HCT116 (cell line): ENCODE results near the gene PLAC9. TPM values are rescaled to one million over a fixed set of nuclear protein-coding genes. Genes with fewer than 3 reads are reported as not detected.

Experiments
- ATAC-seq: fragments of 200-7000 bp; cut with Tn5 transposase; 2 replicates; pipeline ENCODE4 v1.9.1; 2020; ENCODE audit warnings: mild to moderate bottlenecking, moderate library complexity
- BruUV-seq: library from RNA; stranded (reverse); fragments of 400-500 nt; replicated peaks from 2 replicates; lab custom pipeline; 2021; lab: Mats Ljungman, UMichigan
- CTCF ChIA-PET: fragments of 300-600 bp; sonication (Branson Sonifier 250); formaldehyde crosslinking; loops from one replicate; lab custom pipeline; 2021; ENCODE audit warnings: antibody characterized with exemption; lab: Charles Lee
- POLR2A ChIA-PET: fragments of 300-600, 350-600 bp; sonication (Branson Sonifier 250); formaldehyde crosslinking; loops from one replicate; lab custom pipeline; 2021; ENCODE audit warnings: antibody characterized with exemption; lab: Charles Lee
- RAD21 ChIA-PET, 2 experiments: fragments of 300-600 bp; sonication (Branson Sonifier 250); formaldehyde crosslinking; loops; one replicate each; lab custom pipeline; 2023; ENCODE audit warnings: low total read pairs in 2 of 2; ENCODE audit not compliant: uncharacterized antibody in 2 of 2, unreplicated experiment in 2 of 2, low non-redundant PET in 1 of 2; lab: Charles Lee
- DNase-seq: peaks from one replicate; pipeline ENCODE4 v3.0.0-alpha.2; 2010; ENCODE audit warnings: low read depth, low spot score
- H2AFZ ChIP-seq: fragments of 200-600 bp; shearing (Covaris generic), sonication (generic); 2 replicates; pipeline ENCODE4 v1.6.1; 2017; ENCODE audit warnings: low read depth, mixed run types, mixed read lengths, antibody characterized with exemption, low read length; ENCODE audit not compliant: poor library complexity, severe bottlenecking
- H3K27ac ChIP-seq: 2 replicates; pipeline ENCODE4 v1.5.1; 2012; ENCODE audit warnings: low read depth, low read length
- H3K27me3 ChIP-seq: fragments of 200-600 bp; sonication (generic); 2 replicates; pipeline ENCODE4 v1.6.1; 2016; ENCODE audit warnings: mixed run types, low read length, mixed read lengths; ENCODE audit not compliant: insufficient read depth
- H3K36me3 ChIP-seq, 2 experiments: fragments of 200-500 bp in 1 of 2; fragments of 200-600 bp in 1 of 2; sonication (Bioruptor generic) in 1 of 2; sonication (generic) in 1 of 2; 2 replicates each; pipeline versions ENCODE4 v1.5.1 to v1.6.1; 2014 to 2016; ENCODE audit warnings: low read length in 2 of 2, inconsistent platforms in 1 of 2, mixed read lengths in 1 of 2, mixed run types in 1 of 2; ENCODE audit not compliant: insufficient read depth in 2 of 2, control insufficient read depth in 1 of 2
- H3K4me1 ChIP-seq, 2 experiments: fragments of 200-600 bp in 1 of 2; sonication (generic) in 1 of 2; 2 replicates each; pipeline versions ENCODE4 v1.5.1 to v1.6.1; 2012 to 2017; ENCODE audit warnings: low read length in 2 of 2, inconsistent platforms in 1 of 2, mild to moderate bottlenecking in 1 of 2, mixed read lengths in 1 of 2, mixed run types in 1 of 2, moderate library complexity in 1 of 2; ENCODE audit not compliant: insufficient read depth in 2 of 2, control insufficient read depth in 1 of 2
- H3K4me2 ChIP-seq: fragments of 200-600 bp; sonication (generic); 2 replicates; pipeline ENCODE4 v1.6.1; 2017; ENCODE audit warnings: mixed run types, low read length, mixed read lengths
- H3K4me3 ChIP-seq, 2 experiments: fragments of 200-600 bp in 1 of 2; sonication (generic) in 1 of 2; replicated peaks in 1 of 2; 2 replicates each; pipeline ENCODE4 v1.5.1; 2011 to 2016; ENCODE audit warnings: low read length in 2 of 2, control low read depth in 1 of 2, low read depth in 1 of 2, mild to moderate bottlenecking in 1 of 2, mixed read lengths in 1 of 2, mixed run types in 1 of 2
- H3K79me2 ChIP-seq: fragments of 200-600 bp; sonication (generic); 2 replicates; pipeline ENCODE4 v1.6.1; 2017; ENCODE audit warnings: mild to moderate bottlenecking, mixed run types, low read length, moderate library complexity, mixed read lengths; ENCODE audit not compliant: insufficient read depth
- H3K9ac ChIP-seq: fragments of 200-600 bp; sonication (generic); 2 replicates; pipeline ENCODE4 v1.6.1; 2016; ENCODE audit warnings: low read length, mixed read lengths
- H3K9me2 ChIP-seq: fragments of 200-600 bp; sonication (generic), shearing (Covaris generic); 2 replicates; pipeline ENCODE4 v1.6.1; 2017; ENCODE audit warnings: mixed run types, mild to moderate bottlenecking, moderate library complexity; ENCODE audit not compliant: insufficient read depth
- H3K9me3 ChIP-seq, 2 experiments: fragments of 200-500 bp in 1 of 2; fragments of 200-600 bp in 1 of 2; sonication (Bioruptor generic) in 1 of 2; sonication (generic) in 1 of 2; 2 replicates each; pipeline ENCODE4 v1.6.1; 2014 to 2017; ENCODE audit warnings: low read length in 2 of 2, mixed read lengths in 2 of 2, inconsistent platforms in 1 of 2, low read depth in 1 of 2, mild to moderate bottlenecking in 1 of 2, mixed run types in 1 of 2, moderate library complexity in 1 of 2; ENCODE audit not compliant: control insufficient read depth in 1 of 2, insufficient read depth in 1 of 2
- H4K20me1 ChIP-seq: fragments of 200-600 bp; sonication (generic), shearing (Covaris generic); 2 replicates; pipeline ENCODE4 v1.6.1; 2017; ENCODE audit warnings: mixed run types, mild to moderate bottlenecking, moderate library complexity; ENCODE audit not compliant: insufficient read depth
- ATF3 ChIP-seq: IDR thresholded peaks from 2 replicates; pipeline ENCODE4 v1.6.1; 2012
- CTCF ChIP-seq, 3 experiments: fragments of 200-600 bp in 1 of 3; sonication (generic) in 1 of 3; IDR thresholded peaks in 2 of 3; conservative IDR thresholded peaks in 1 of 3; 2 replicates each; pipeline ENCODE4 v1.5.1; 2012 to 2017; ENCODE audit warnings: low read depth in 2 of 3, low read length in 2 of 3, antibody characterized with exemption in 1 of 3, borderline replicate concordance in 1 of 3, control low read depth in 1 of 3, mild to moderate bottlenecking in 1 of 3, mixed read lengths in 1 of 3, mixed run types in 1 of 3, moderate library complexity in 1 of 3; ENCODE audit not compliant: insufficient read depth in 1 of 3
- EZH2phosphoT487 ChIP-seq: fragments of 200-600 bp; IDR thresholded peaks from 2 replicates; pipeline ENCODE4 v1.6.1; 2018; ENCODE audit warnings: antibody characterized with exemption, borderline replicate concordance
- MAX ChIP-seq: IDR thresholded peaks from 2 replicates; pipeline ENCODE4 v1.6.1; 2012
- SIN3A ChIP-seq: IDR thresholded peaks from 2 replicates; pipeline ENCODE4 v1.6.1; 2012; ENCODE audit warnings: low read depth
- SRF ChIP-seq: IDR thresholded peaks from 2 replicates; pipeline ENCODE4 v1.6.1; 2012; ENCODE audit warnings: low read depth
- ZFX ChIP-seq: fragments of 450-650 bp; IDR thresholded peaks from 2 replicates; pipeline ENCODE4 v1.6.1; 2017
- intact Hi-C: fragments of 100-400 bp; cut with micrococcal nuclease; formaldehyde crosslinking; loops from 2 replicates; pipeline ENCODE4 v1.10.0; 2022
- total RNA-seq: library from RNA; stranded (reverse); gene quantifications from one replicate; pipeline ENCODE4 v1.2.1, GENCODE V29; 2021; ENCODE audit not compliant: unreplicated experiment

The PLAC9 gene
- total RNA-seq, 1 experiment from 2014 or later, result not detected

GRCh38 chr10:80118669-80119068 is 13.9 kb upstream of the PLAC9 start:
- no peak overlapping the region for H3K27ac ChIP-seq
- ChIA-PET CTCF (interaction anchor here (0.8 to 2.9 kb wide), 2 partner anchors 12 to 60 kb away, joined by 3 to 14 read pairs; no protein-coding TSS in a partner anchor), RAD21 (interaction anchor here in 1 of 2 experiments (0.7 kb wide), 1 partner anchor 14 kb away, joined by 3 read pairs; no protein-coding TSS in a partner anchor), POLR2A (no interaction called here)
- no peak overlapping the region for H3K9ac ChIP-seq
- H3K4me1 ChIP-seq, result no peaks in the 10 kb centered on the region
- intact Hi-C loops, result no loop called here
- H3K27me3 ChIP-seq, result 0 out of 2 replicates have a peak, but pooled peaks cover 3% of the 10 kb centered on the region
- no peak overlapping the region for H3K4me2 ChIP-seq
- DNase-seq, result no peak
- no peaks in the 10 kb centered on the region for H3K36me3 ChIP-seq
- no peaks in the 10 kb centered on the region for H4K20me1 ChIP-seq
- H3K4me3 ChIP-seq, result no peak overlapping the region
- TF ChIP-seq MAX, result no peak
- no peak for TF ChIP-seq SRF
- TF ChIP-seq SIN3A, result no peak
- TF ChIP-seq ATF3, result no peak
- no peak for TF ChIP-seq ZFX
- no peak for TF ChIP-seq EZH2phosphoT487
- TF ChIP-seq CTCF (IDR thresholded peaks at IDR 0.05 in 2 of 3, conservative IDR thresholded peaks at IDR 0.05 in 1 of 3; ENCODE audit: borderline replicate concordance in 1 of 3, insufficient read depth in 1 of 3, low read depth in 2 of 3, low read length in 2 of 3), result no peak
- BruUV-seq, result no TSS peak
- H2AFZ ChIP-seq, result no peak overlapping the region
- no peak for ATAC-seq
- no peaks in the 10 kb centered on the region for H3K79me2 ChIP-seq
- H3K9me3 ChIP-seq, result no peaks in the 10 kb centered on the region
- no peaks in the 10 kb centered on the region for H3K9me2 ChIP-seq
